HG03520 (cell line): ENCODE data around the gene RBMS3.
"Not testable (repeated sequence)": the region's sequence is repeated elsewhere in the genome, so short reads cannot be mapped to it uniquely, and the experiment has no call there.

Source experiments
- ATAC-seq: cut with Tn5 transposase; IDR thresholded peaks from one replicate; pipeline ENCODE4 v1.9.1; 2021; ENCODE audit warnings: mild to moderate bottlenecking, moderate library complexity; ENCODE audit not compliant: unreplicated experiment

Gene RBMS3

DNA sequence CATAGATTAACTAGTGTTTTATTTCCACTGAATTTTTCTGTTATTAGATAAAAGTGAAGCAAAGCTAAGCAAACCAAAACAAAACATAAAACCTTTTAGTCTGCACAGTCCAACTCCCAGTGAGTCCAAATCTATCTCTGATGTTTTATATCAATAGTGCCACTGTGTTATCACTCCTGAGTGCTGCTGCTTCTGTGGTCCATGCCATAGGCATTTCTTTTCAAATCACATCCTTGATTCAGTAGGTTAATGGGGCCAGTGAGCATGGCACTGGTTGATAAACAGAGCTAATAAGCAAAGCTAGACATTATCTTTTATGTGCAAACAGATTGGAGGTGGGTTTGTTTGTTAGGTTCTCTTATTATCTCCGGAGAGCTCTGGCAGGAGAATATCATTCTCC, 30.0 kb downstream of the RBMS3 start:
- ATAC-seq, result no peak

DNA sequence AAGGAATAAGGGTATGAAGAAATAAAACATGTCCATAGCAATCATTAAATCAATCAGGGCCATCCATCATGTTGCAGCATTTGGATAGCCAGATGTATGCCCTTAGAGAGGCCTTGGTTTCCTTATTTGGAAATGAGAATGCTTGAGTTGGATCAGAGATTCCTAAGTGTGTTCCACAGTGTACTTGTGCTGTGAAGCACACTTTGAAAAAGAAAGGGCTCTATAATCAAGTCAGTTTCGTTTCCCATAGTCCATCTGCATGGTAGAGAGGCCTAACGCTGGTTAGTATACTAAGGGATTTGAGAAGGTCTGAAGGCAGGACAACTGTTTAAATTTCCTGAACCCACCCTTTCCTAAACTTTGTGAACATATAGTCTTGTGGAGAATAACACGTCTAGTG, 30.9 kb downstream of the RBMS3 start:
- ATAC-seq, result no peak

DNA sequence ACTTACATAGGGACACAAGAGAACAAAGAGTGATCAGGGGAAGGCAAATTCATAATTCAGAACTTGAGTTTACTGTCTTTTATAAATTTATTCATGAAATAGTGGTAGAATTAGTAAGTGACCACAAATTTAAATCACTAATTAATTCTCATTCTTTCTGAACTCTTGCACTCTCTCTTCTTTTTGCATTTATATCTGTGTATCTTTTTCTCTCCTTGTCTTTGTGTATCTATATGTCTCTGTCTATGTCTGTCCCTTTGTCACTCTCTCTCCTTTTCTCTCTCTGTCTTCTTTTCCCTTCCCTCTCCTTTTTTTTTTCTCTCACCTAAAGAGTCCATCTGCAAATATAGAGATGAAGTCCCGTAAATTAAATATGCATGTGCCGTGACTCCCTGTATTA, 31.5 kb downstream of the RBMS3 start:
- no peak for ATAC-seq

DNA sequence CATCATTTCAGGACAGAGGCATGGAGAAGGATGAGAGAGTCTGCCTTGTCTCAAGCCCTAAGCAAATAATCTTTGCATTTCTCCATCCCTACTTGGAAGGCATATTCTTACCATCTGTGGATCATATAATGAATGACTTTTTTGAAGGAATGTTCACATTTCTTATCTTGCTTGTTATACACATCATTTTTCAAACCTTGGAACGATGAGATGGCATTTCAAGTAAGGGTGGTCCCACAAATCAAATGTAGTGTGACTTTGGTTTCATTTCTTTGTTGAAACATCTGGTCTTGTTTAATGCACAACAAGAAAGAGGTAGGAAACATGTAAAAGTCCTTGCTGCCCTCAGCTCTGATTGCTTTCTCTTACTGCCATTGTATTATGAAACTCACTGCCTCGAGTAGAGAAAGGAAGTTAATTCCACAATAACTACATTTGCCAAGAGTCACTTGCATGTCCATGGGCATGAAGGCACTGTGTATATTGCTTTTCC, 32.1 kb downstream of the RBMS3 start:
- no peak for ATAC-seq

DNA sequence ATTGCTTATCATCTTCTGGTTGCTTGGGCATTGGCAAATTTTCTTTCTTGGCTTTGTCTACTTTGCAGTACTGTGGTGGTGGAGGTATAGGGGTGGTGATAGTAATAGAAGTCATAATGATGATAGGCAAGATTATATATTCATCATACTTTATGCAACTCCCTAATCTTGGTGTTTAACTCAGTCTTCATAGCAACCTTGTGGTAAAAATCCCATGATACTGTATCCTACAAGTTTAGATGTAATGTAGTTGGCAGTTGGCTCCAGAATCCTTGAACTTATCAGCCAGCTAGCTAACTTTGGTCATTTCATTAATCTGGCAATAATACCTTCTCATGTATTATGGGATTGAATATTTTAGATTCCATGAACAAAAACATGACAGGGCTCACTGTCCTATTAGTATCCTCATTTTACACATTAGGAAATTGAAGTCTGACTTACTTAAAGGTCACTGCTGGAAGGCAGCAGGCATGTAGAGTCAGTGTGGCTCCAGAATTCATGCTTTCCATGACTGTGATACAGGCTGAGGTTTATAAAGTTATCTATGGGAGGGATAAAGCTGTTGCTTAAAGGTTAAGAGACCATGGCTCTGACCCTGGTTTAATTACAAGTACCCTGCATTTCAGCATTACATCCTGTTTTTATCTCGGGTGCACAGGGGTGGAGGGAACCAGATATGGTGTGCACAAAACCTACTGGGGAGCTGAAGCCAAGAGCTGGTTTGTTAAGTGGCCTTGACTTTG, 33.3 kb downstream of the RBMS3 start:
- ATAC-seq, result no peak

DNA sequence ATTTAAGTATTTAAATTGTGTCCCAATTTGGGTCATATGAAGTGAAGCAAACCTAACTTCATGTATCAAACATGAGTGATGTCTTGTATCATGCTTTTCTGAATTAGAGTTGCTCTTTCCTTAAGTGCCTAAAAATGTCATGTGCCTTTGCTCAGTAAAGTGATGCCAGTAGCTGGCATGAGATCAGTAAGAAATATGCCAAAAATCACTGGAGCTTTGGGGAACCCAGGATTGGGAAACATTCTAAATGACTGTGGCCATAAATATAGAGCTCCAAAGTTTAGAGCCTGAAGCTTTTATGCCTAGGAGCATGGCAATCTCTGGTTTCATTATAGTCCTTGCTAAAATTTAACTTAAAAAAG, 33.8 kb downstream of the RBMS3 start:
- ATAC-seq, result no peak

DNA sequence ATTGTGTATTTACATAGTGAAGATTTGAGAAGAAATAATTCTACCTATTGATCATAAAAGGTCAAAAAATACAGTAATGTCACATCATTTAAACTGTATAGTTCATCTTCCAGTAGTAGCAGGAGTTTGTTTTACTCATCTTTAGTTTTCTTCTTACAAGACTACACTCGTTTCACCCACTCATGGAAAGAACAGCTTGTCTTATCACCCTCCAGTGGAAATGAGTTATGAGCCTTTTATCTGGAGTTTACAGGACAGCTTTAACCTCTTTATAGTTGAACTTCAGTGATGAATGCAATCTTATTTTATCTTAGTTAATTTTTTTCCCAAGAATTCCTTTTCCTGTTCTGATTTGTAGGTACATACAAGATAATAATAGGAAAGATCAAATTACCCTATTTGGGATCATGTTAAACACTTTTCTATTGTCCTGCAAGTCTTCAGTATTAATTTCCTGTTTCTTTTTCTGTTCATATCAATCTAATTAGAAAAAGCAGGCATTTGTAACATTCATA, 36.8 kb downstream of the RBMS3 start:
- ATAC-seq, result no peak

DNA sequence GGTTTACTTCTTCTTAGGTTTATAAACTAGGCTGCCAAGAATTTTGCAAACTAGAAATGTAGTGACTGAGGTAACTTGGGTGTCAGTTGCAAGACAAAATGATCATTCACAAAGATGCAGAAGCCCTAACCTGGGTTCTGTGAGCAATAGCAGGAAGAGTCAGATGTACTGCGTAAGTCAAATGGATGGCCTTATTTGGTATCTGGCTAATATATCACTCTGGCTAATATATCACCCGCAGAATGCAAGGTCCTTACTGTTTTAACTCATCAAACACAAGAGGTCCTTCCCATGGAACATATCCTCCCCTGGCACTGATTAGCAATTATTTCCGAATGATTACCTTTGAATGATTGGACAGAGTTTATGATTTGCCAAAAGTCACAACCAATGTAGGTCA, 37.4 kb downstream of the RBMS3 start:
- ATAC-seq, result no peak

DNA sequence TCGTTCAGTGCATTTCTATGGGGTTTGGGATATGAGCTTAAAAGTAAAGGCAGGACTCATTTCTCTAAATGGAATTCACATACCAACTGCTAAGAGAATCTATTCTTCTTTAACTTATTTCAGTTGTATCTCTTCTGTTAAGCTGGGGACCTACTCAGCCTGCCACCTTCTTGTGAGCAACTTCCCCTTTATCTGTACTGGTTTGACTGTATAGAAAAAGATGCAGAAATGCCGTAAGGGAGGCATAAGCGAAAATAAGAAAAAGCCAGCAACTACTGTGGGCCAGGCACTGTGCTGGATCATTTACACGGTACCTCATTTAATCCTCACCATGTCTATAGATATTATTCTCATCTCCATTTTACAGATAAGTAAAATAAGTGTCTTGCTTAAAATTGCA, 38.4 kb downstream of the RBMS3 start:
- ATAC-seq, result peak; percentile 80

DNA sequence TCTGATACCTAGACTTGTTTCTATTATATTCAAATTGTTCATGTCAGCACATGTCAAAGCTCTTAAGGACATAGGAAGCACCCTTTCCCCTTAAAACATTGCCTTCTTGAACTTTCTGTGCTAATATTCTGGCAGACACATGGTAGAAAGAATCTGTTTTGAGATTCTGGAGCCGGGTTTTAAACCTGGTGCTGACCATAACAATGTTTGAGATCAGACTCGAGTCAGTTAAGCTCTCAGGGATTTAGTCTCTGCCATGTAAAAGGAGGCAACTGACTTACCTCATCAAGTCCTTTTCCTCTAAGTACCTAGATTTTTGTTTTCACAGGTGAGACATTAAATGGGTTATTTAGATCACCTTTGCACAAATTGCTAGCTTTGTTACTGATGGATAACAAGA, 38.9 kb downstream of the RBMS3 start:
- ATAC-seq, result no peak

DNA sequence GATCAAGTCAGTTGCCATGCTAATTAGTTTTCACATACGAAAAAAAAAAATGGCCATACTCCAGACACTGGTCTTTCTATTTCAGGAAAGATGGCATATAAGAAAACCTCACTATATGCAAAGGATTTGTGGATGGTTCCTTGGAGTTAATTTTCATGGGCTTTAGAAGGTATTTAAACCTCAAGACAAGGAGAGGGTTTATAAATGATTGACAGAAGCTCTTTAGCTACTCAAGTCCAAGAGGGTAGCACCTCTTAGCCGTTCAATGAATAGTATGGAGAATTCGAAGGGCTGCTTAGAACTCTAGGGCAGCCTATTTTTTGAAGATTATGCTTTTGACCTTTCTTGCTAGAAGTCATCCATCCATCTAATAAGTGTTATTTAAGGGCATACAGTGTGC, 41.7 kb downstream of the RBMS3 start:
- no peak for ATAC-seq

DNA sequence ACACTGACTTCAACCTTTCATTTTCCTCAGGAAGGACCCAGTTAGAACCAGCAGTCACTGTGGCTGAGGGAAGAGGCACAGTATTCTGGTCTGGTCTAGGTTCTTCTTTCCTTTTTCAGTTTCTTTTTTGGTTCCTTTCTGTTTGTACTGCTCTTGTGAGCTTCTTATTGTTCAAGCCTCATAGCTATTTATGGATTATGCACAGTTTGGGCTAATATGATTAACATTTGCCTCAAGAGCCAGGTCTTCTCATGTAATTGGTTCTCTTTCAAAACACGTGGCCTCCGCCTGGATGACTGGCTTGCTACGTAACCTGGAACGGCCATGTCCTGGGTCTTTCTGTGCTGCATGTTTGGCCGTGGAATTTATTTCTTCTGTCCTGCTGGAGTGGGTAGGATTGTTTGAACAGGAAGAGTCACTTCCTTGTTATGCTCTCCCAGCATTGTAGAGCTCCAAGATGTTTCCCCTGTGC, 43.3 kb downstream of the RBMS3 start:
- ATAC-seq, result peak; percentile 96

DNA sequence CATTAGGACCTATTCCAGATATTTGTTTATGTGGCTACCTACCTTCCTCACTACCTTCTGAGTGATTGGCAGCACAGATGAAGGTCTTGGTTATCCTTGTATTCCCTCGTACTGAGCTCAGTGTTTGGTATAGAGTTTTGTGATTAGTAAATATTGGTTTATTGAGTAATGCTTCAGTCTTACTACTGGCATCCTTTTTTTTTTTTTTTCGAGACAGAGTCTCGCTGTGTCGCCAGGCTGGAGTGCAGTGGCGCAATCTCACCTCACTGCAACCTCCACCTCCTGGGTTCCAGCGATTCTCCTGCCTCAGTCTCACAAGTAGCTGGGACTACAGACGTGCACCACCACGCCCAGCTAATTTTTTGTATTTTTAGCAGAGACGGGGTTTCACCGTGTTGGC, 45.7 kb downstream of the RBMS3 start:
- ATAC-seq, result not testable (repeated sequence)

DNA sequence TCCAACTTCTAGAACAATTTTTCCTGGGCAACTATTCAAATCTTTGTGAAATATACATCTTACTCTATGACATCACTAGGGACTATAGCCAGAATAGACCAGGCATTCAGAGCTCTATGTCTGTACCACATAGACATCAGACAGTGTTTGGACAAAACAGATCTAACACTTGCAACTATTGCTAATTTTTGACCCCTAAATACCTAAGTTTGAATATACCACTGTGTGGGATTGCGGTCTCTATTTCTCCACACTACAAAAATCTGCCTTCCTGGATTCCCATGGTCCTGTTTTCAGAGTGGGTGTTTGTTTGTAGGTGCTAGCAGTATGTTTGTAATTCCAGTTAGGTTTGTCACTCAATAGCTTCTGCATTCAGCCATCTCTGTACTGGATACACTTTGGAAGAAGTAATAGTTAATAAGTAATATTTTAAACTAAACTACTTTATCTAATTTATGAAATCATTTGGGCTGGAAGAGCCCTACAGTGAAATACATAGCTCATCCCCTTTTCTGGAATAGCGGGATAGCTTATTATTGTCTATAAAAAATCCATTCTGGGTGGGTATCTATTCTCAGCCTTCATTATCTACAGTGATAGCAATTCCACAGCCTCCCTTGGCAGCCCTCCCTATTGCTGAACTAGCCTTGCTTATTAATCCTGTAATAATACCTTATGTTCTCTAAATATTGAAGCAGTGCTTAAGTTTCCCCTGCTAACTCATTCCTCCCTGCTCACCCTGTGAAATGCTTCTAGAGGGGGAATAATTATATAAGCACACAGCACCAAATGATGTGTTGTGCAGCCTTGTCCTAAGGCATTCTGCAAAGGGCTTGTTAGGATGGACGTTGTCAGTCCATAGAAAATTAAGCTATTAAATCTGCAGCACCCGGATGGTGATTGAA, 49.4 kb downstream of the RBMS3 start:
- no peak for ATAC-seq

DNA sequence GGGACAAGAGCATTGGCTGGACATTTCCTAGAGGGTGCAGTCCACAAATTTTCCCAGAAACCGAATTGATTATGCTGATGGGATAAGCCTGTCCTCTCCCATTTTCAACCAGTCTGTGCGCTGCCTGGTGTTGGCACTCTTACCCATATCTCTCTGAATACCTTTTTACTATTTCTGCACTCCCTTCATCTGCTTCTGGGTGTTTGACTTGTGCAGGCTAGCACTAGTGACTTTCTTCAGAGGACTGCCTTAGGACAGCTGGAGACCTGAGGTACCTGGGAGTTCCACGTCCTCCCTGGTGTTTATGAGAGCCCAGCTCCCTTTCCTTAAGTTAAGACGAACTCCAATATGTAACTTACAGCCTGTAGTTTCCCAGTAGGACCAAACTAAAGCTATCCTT, 50.2 kb downstream of the RBMS3 start:
- ATAC-seq, result no peak

DNA sequence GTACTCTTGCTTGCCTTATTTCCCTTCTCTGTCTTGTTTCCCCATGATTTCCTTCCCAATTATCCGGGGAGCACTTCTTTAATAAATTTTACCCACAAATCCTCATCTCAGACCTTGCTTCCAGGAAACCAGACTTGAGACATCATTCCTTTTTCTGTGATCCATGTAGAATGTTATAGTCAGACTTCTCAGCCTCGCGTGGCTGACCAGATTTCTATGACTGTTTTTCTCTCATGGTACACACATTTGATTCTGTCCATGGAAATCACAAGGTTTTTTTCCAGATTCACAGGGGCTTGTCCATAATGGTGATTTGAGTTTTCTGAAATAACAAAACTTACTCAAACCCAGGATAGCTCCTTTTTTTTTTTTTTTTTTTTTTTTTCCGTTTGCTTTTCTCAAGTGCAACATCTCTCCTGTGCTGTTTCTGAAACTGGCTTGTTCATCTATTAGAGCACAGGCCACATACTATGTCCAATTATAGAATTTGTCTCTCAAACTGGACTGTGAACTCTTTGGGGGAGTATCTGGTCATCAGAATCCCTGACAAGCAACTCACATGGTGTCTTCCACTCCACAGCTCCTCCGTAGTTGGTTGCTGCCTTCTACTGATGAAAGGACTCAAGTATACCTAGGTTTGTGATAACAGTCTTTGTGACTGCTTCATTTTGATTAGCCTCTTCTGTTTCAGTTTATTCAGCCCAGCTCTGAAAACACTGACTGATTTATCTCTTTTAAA, 50.8 kb downstream of the RBMS3 start:
- no peak for ATAC-seq

DNA sequence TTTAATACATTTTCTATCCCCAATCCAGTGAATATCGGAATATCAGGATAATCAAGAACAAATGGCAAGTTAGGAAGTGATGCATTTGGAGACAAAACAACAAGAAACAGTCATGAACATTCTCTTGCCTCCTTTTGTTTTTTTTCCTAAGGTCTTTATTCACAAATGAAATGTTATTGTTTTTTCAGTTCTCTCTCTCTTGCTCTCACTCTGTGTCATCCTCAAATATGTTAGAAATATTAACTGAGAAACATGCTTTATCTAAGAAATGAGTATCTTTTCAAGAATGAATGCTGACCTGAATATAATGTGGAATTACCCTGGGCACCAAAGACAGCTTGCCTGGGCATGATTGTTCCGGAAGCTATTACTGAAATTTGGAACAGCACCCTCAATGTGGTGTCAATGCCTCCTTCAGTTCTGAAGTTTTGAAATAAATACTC, 51.3 kb downstream of the RBMS3 start:
- no peak for ATAC-seq

DNA sequence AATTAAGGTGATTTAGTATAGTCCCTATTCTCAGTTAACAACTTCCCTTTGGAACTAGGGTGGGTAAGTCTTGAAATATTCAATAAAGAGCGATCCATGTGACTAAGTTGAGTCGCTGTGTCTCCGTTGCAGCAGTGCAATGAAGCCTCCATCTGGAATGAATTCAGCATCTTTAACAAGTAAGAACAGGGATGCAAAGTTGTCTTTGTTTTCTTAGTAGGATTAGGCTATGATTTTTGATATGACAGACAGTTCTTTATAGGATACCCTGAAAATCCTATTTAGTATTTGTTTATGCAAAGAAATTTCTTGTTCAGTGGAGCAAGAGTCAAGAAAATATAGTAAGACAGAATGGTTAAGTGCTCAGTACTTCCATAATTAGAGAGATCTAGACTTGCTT, 52.7 kb downstream of the RBMS3 start:
- ATAC-seq, result no peak

DNA sequence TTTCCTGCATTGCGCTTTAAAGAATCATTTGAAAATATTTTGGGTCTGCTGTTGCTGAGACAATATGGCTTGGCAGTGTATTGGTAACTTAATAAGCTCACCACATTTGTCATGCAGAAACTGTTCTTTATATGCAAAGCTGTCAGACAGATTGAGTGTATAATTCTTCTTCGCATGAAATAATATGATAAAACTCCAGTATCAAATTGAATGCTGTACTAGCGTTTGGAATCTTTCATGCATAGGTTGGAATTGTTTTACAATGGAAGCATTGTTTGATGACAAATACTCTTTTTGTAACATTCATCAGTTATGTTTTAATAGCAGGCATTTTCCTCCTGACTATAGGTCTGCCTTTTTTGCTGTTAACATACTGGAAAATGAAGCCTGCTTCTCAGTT, 53.8 kb downstream of the RBMS3 start:
- ATAC-seq, result no peak

DNA sequence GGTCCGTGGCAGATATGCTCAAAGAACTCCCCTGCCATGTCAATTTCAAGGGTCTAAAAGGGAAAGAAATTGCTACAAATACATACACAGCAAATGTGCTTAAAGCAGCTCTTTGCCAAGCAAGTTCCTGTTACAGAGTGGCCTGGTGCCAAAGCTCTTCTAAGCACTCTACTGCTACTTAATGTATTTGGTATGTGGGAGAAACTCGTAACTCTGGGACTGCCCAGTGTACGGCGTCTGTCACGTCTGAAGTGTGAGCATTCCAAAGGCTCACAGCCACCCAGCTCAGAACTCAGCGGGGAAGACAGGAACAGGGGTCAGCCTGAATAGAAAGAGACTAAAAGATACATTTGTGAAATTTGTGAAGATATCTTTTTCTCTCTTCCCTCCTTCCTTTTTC, 54.6 kb downstream of the RBMS3 start:
- no peak for ATAC-seq

DNA sequence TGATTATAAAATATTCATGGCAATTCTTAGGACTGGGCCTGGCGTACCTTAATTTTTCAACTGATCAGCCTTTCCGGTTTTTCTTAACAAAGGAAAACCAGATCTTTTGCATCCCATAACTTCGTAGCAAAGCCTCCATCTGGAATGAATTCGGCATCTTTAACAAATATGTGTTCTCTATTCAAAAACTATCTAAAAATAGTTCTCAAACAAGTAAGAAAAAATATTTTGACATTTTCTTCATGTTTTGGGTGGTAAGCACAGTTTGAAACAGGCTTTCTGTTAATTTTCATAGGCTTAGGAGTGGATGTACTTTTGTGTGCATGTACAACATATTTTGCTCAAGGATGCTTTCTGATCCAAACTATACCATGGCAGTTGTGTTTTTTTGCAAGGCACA, 55.1 kb downstream of the RBMS3 start:
- no peak for ATAC-seq
